OCI-LY7 (cell line): Measurements from ENCODE around the gene PKP1. TPM values are rescaled to one million over a fixed set of nuclear protein-coding genes. Genes with fewer than 3 reads are reported as not detected.

Experiments
- BruUV-seq: library from RNA; stranded (reverse); fragments of 400-500 nt; replicated peaks from 2 replicates; lab custom pipeline; 2021; lab: Mats Ljungman, UMichigan
- CTCF ChIA-PET: fragments of 300-600 bp; sonication (Branson Sonifier 250); formaldehyde crosslinking; loops from one replicate; lab custom pipeline; 2022; ENCODE audit warnings: antibody characterized with exemption; ENCODE audit not compliant: unreplicated experiment; lab: Charles Lee
- POLR2A ChIA-PET: fragments of 300-600 bp; sonication (Branson Sonifier 250); formaldehyde crosslinking; loops from one replicate; lab custom pipeline; 2022; ENCODE audit warnings: antibody characterized with exemption; lab: Charles Lee
- DNase-seq: peaks from one replicate; pipeline ENCODE4 v3.0.0-alpha.2; 2015; ENCODE audit warnings: low spot score
- H2AFZ ChIP-seq: fragments of 200-600 bp; sonication (generic), shearing (Covaris generic); 2 replicates; pipeline ENCODE4 v1.6.1; 2014; ENCODE audit warnings: mild to moderate bottlenecking, antibody characterized with exemption, low read length, moderate library complexity
- H3K27ac ChIP-seq: fragments of 200-600 bp; sonication (generic); 2 replicates; pipeline ENCODE4 v1.5.1; 2014; ENCODE audit warnings: mixed run types, low read depth, mild to moderate bottlenecking, moderate library complexity, low read length, inconsistent platforms; ENCODE audit not compliant: poor library complexity, severe bottlenecking
- H3K36me3 ChIP-seq: fragments of 200-600 bp; sonication (generic); 2 replicates; pipeline ENCODE4 v1.6.1; 2014; ENCODE audit warnings: mild to moderate bottlenecking, antibody characterized with exemption, low read length, moderate library complexity, mixed read lengths; ENCODE audit not compliant: insufficient read depth
- H3K4me1 ChIP-seq: fragments of 200-600 bp; sonication (generic); 2 replicates; pipeline ENCODE4 v1.5.1; 2014; ENCODE audit warnings: mild to moderate bottlenecking, low read length; ENCODE audit not compliant: insufficient read depth, poor library complexity, severe bottlenecking
- H3K4me2 ChIP-seq: fragments of 200-600 bp; sonication (generic); 2 replicates; pipeline ENCODE4 v1.6.1; 2014; ENCODE audit warnings: mild to moderate bottlenecking, low read length
- H3K4me3 ChIP-seq: fragments of 200-600 bp; sonication (generic); 2 replicates; pipeline ENCODE4 v1.5.1; 2014; ENCODE audit warnings: mild to moderate bottlenecking, low read depth, low read length; ENCODE audit not compliant: poor library complexity, severe bottlenecking
- H3K79me2 ChIP-seq: fragments of 200-600 bp; sonication (generic); 2 replicates; pipeline ENCODE4 v1.6.1; 2016; ENCODE audit warnings: low read depth, mild to moderate bottlenecking, low read length, moderate library complexity, mixed read lengths; ENCODE audit not compliant: insufficient read depth
- H3K9me2 ChIP-seq: fragments of 200-600 bp; sonication (generic); 2 replicates; pipeline ENCODE4 v1.6.1; 2016; ENCODE audit warnings: mild to moderate bottlenecking, low read length, mixed read lengths; ENCODE audit not compliant: insufficient read depth
- H3K9me3 ChIP-seq: fragments of 200-600 bp; sonication (generic); 2 replicates; pipeline ENCODE4 v1.6.1; 2014; ENCODE audit warnings: mild to moderate bottlenecking, mixed run types, low read length, mixed read lengths
- H4K20me1 ChIP-seq: fragments of 200-600 bp; sonication (generic); 2 replicates; pipeline ENCODE4 v1.6.1; 2014; ENCODE audit warnings: mild to moderate bottlenecking, antibody characterized with exemption, low read length, moderate library complexity, mixed read lengths; ENCODE audit not compliant: insufficient read depth
- EZH2phosphoT487 ChIP-seq: fragments of 200-600 bp; sonication (generic); IDR thresholded peaks from 2 replicates; pipeline ENCODE4 v1.6.1; 2018; ENCODE audit warnings: low read depth, borderline replicate concordance, mild to moderate bottlenecking, mixed run types, antibody characterized with exemption, low read length, moderate library complexity, mixed read lengths
- intact Hi-C: fragments of 100-400 bp; cut with micrococcal nuclease; formaldehyde crosslinking; loops from one replicate; pipeline ENCODE4 v1.10.0; 2022; ENCODE audit not compliant: unreplicated experiment
- total RNA-seq, 2 experiments: library from RNA; depleted of rRNA in 1 of 2; stranded (reverse); fragments of >200 nt in 1 of 2; shearing (Covaris generic) in 1 of 2; gene quantifications; 2 replicates each; pipeline ENCODE4 v1.2.3, GENCODE V29; 2014 to 2022
- TF ChIP-seq, protein P1 (sequence below): fragments of 200-600 bp; sonication (generic); conservative IDR thresholded peaks from 2 replicates; pipeline ENCODE4 v1.5.1; 2014; ENCODE audit warnings: mild to moderate bottlenecking, antibody characterized with exemption, low read length, moderate library complexity, mixed read lengths

Gene PKP1
- total RNA-seq, 2 experiments from 2014 or later: not detected

DNA sequence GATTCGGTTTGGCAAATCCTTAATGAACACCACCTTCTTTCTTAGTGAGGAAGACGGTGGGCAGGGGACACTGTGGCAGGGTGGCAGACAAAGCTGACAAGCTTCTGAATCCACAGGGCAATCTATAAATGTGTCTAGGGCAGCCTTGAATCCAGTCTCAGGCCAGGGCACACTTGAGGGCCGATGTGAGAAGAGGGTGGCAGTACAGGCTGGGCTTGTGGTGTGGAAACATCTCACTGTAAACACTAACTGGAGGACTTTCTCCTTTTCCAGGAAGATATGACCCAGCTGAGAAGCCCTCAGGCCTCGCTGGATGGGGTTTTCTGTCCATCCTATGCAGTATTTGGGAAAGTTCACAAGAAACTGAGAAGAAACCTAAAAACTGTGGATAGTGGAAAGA, 46.5 kb downstream of the PKP1 start:
- intact Hi-C loops: no loop called here
- no peak for DNase-seq
- ChIA-PET POLR2A (interaction anchor here (0.5 to 0.7 kb wide), 2 partner anchors 76 to 318 kb away, joined by 3 to 4 read pairs; no protein-coding TSS in a partner anchor), CTCF (no interaction called here)
- Histone ChIP-seq H3K4me3 (no peak overlapping the region), H3K27ac (no peak overlapping the region), H3K4me1 (no peaks in the 10 kb centered on the region), H2AFZ (no peak overlapping the region), H4K20me1 (no peaks in the 10 kb centered on the region), H3K9me3 (no peaks in the 10 kb centered on the region), H3K79me2 (no peaks in the 10 kb centered on the region), H3K36me3 (no peaks in the 10 kb centered on the region), H3K9me2 (no peaks in the 10 kb centered on the region), H3K4me2 (no peak overlapping the region)
- TF ChIP-seq, protein P1, sequence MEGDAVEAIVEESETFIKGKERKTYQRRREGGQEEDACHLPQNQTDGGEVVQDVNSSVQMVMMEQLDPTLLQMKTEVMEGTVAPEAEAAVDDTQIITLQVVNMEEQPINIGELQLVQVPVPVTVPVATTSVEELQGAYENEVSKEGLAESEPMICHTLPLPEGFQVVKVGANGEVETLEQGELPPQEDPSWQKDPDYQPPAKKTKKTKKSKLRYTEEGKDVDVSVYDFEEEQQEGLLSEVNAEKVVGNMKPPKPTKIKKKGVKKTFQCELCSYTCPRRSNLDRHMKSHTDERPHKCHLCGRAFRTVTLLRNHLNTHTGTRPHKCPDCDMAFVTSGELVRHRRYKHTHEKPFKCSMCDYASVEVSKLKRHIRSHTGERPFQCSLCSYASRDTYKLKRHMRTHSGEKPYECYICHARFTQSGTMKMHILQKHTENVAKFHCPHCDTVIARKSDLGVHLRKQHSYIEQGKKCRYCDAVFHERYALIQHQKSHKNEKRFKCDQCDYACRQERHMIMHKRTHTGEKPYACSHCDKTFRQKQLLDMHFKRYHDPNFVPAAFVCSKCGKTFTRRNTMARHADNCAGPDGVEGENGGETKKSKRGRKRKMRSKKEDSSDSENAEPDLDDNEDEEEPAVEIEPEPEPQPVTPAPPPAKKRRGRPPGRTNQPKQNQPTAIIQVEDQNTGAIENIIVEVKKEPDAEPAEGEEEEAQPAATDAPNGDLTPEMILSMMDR: no peak
- TF ChIP-seq EZH2phosphoT487: no peak
- no TSS peak for BruUV-seq

DNA sequence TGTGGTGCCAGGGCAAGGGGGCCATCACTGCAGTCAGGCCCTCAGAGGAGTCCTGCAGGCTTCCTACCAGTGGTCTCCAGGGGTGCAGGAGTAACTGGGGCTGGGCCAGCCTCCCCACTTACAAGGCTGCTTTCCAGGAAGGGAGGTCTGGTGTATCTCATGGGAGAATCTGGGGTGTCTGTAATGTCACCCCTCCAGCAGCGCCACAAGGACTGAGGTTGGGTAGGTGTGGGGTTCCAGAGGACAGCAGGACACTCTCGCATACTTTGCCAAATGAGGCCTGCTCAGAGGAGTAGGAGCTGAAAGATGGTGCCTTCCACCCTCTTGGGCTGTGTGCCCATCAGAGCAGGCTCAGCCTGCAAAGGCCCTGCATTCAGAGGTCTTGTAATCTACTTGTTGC, 47.2 kb downstream of the PKP1 start:
- H3K9me2 ChIP-seq: no peaks in the 10 kb centered on the region
- no peak overlapping the region for H3K27ac ChIP-seq
- DNase-seq: no peak
- TF ChIP-seq, protein P1: no peak
- TF ChIP-seq EZH2phosphoT487: no peak
- ChIA-PET POLR2A (no interaction called here), CTCF (no interaction called here)
- H3K9me3 ChIP-seq: no peaks in the 10 kb centered on the region
- H3K4me3 ChIP-seq: no peak overlapping the region
- intact Hi-C loops: no loop called here
- H3K4me1 ChIP-seq: no peaks in the 10 kb centered on the region
- BruUV-seq: no TSS peak
- no peak overlapping the region for H2AFZ ChIP-seq
- no peaks in the 10 kb centered on the region for H4K20me1 ChIP-seq
- H3K36me3 ChIP-seq: no peaks in the 10 kb centered on the region
- no peaks in the 10 kb centered on the region for H3K79me2 ChIP-seq
- no peak overlapping the region for H3K4me2 ChIP-seq

DNA sequence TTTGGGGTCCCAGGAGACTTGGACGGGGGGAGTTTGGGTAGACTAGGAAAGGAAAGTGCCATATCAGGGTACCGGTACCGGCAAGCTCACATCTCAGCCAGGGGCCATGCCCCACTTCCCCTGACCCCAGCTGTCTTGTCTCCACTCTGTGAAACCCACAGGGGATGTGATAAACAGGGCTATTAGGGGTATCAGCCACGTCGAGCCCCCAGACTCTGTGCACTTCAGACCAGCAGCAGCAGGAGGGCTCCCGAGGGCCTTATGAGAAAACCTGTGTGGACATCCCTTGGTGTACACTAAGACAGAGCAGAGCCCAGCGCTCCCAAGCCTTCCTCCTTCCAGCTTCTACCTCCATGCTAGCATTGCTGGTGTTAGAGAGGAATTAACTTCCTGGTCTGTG, 47.9 kb downstream of the PKP1 start:
- no TSS peak for BruUV-seq
- no peaks in the 10 kb centered on the region for H4K20me1 ChIP-seq
- CTCF ChIA-PET: no interaction called here
- H3K4me3 ChIP-seq: no peak overlapping the region
- H3K4me1 ChIP-seq: no peaks in the 10 kb centered on the region
- no peaks in the 10 kb centered on the region for H3K79me2 ChIP-seq
- H3K4me2 ChIP-seq: no peak overlapping the region
- intact Hi-C loops: no loop called here
- H3K9me3 ChIP-seq: no peaks in the 10 kb centered on the region
- POLR2A ChIA-PET: no interaction called here
- no peaks in the 10 kb centered on the region for H3K9me2 ChIP-seq
- H3K27ac ChIP-seq: no peak overlapping the region
- H3K36me3 ChIP-seq: no peaks in the 10 kb centered on the region
- H2AFZ ChIP-seq: no peak overlapping the region
- no peak for TF ChIP-seq EZH2phosphoT487
- TF ChIP-seq, protein P1: no peak
- no peak for DNase-seq
